KMS-11 (cell line): Measurements from ENCODE around the gene DHRS2.

ENCODE experiments used
- H2AFZ ChIP-seq: fragments of 200-600 bp; sonication (generic); 2 replicates; pipeline ENCODE4 v1.6.1; 2016; ENCODE audit warnings: antibody characterized with exemption, mixed run types, low read depth
- H3K27ac ChIP-seq: fragments of 200-600 bp; sonication (generic); 2 replicates; pipeline ENCODE4 v1.6.1; 2016; ENCODE audit warnings: mild to moderate bottlenecking, mixed run types
- H3K27me3 ChIP-seq: fragments of 200-600 bp; sonication (generic); 2 replicates; pipeline ENCODE4 v1.6.1; 2017; ENCODE audit warnings: mild to moderate bottlenecking, low read depth, mixed run types, moderate library complexity; ENCODE audit not compliant: insufficient read depth
- H3K36me3 ChIP-seq: fragments of 200-600 bp; sonication (generic); 2 replicates; pipeline ENCODE4 v1.6.1; 2017; ENCODE audit warnings: mild to moderate bottlenecking, mixed run types; ENCODE audit not compliant: insufficient read depth
- H3K4me1 ChIP-seq: fragments of 200-600 bp; sonication (generic); 2 replicates; pipeline ENCODE4 v1.6.1; 2016; ENCODE audit warnings: mild to moderate bottlenecking, low read depth, mixed run types; ENCODE audit not compliant: poor library complexity, severe bottlenecking
- H3K4me2 ChIP-seq: fragments of 200-600 bp; sonication (generic); 2 replicates; pipeline ENCODE4 v1.7.0; 2016; ENCODE audit warnings: mild to moderate bottlenecking, mixed run types
- H3K4me3 ChIP-seq: fragments of 200-600 bp; sonication (generic); IDR thresholded peaks from 2 replicates; pipeline ENCODE4 v1.6.1; 2017; ENCODE audit warnings: low read depth, low read length, mixed read lengths; ENCODE audit not compliant: insufficient read depth
- H3K79me2 ChIP-seq: fragments of 200-600 bp; sonication (generic); 2 replicates; pipeline ENCODE4 v1.6.1; 2016; ENCODE audit warnings: low read depth, mixed run types; ENCODE audit not compliant: insufficient read depth
- H3K9ac ChIP-seq: fragments of 200-600 bp; sonication (generic); 2 replicates; pipeline ENCODE4 v1.6.1; 2016; ENCODE audit warnings: mild to moderate bottlenecking, mixed run types
- H4K20me1 ChIP-seq: fragments of 200-600 bp; sonication (generic); 2 replicates; pipeline ENCODE4 v1.6.1; 2016; ENCODE audit warnings: mild to moderate bottlenecking, mixed run types; ENCODE audit not compliant: insufficient read depth
- CTCF ChIP-seq: fragments of 200-600 bp; sonication (generic); conservative IDR thresholded peaks from 2 replicates; pipeline ENCODE4 v1.6.1; 2017; ENCODE audit warnings: low read depth, mild to moderate bottlenecking, antibody characterized with exemption, low read length, moderate library complexity, mixed read lengths

DHRS2 gene

GRCh38 chr14:23641180-23641914, 5.2 kb downstream of the DHRS2 start:
- no peak overlapping the region for H3K4me3 ChIP-seq
- H3K4me2 ChIP-seq = no peak overlapping the region
- no peak overlapping the region for H3K9ac ChIP-seq
- no peak overlapping the region for H3K27ac ChIP-seq
- H2AFZ ChIP-seq = no peak overlapping the region
- no peaks in the 10 kb centered on the region for H3K27me3 ChIP-seq
- H4K20me1 ChIP-seq = no peaks in the 10 kb centered on the region
- no peaks in the 10 kb centered on the region for H3K4me1 ChIP-seq
- TF ChIP-seq CTCF = no peak
- no peaks in the 10 kb centered on the region for H3K36me3 ChIP-seq
- no peaks in the 10 kb centered on the region for H3K79me2 ChIP-seq

DNA sequence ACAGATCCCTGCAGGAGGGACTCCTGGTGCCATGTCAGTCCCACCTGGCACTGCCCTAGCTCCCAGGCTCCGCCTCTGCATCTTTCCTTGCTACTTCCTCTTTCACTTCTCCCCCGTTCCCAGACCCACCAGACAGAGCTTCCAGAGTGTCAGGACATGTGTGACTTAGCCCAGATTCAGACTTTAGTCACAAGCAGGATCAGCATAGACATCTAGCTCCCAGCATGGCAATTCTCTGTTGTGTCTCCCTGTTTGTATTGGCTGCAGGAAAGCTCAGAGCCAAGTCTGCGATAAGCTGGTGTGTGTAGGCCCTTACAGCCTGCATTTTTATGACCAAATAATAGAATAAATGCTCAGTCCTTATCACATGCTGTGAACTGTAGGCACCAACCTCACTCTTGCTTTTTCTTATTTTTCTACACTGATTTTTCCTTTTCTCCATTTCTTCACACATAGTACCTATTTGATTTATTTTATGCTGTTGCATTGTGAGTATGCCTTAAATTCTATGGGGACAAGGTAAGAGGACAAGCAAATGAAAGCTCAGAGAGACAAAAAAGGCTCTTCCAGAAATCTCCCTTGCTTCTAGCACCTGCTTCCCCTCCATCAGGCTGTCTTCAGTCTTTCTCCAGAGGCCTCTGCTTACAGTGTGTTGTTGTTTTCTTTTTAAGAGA, 5.9 kb downstream of the DHRS2 start:
- no peaks in the 10 kb centered on the region for H3K36me3 ChIP-seq
- TF ChIP-seq CTCF = no peak
- no peaks in the 10 kb centered on the region for H4K20me1 ChIP-seq
- no peaks in the 10 kb centered on the region for H3K4me1 ChIP-seq
- H3K79me2 ChIP-seq = no peaks in the 10 kb centered on the region
- no peak overlapping the region for H3K27ac ChIP-seq
- no peaks in the 10 kb centered on the region for H3K27me3 ChIP-seq
- H3K4me2 ChIP-seq = no peak overlapping the region
- no peak overlapping the region for H3K9ac ChIP-seq
- H3K4me3 ChIP-seq = no peak overlapping the region
- H2AFZ ChIP-seq = no peak overlapping the region

DNA sequence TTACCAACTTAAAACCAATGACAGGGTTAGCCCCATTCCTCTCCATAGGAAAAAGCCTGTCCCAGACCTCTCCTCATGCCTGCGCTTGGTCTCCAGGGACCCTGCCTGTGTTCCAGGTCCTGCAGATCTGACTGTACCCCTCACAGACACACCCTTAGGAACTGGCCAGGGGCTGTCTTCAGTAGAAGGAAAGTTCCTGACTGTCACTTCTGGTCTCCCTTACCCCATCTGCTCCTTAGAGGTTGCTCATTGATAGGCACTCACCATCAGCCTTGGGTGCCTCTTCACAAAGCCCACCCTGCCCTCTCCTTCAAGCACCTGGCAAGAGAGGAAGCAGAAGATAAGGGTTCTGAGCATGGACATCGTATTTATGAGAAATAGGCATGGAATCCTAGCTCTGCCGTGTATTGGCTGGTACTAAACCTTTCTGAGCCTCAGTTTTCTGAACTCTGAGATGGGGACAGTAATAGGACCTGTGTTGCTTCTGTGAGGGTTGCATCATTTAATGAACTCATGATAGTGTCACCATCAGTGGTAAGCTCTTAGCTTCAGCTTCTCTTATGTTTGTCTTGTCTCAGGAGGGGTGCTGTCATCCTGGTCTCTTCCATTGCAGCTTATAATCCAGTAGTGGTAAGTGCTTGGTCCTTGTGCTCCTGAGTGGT, 7.5 kb downstream of the DHRS2 start:
- H3K79me2 ChIP-seq = no peaks in the 10 kb centered on the region
- no peaks in the 10 kb centered on the region for H4K20me1 ChIP-seq
- H2AFZ ChIP-seq = no peak overlapping the region
- H3K27me3 ChIP-seq = no peaks in the 10 kb centered on the region
- H3K4me3 ChIP-seq = no peak overlapping the region
- no peaks in the 10 kb centered on the region for H3K36me3 ChIP-seq
- no peak overlapping the region for H3K9ac ChIP-seq
- no peak overlapping the region for H3K4me2 ChIP-seq
- no peaks in the 10 kb centered on the region for H3K4me1 ChIP-seq
- no peak overlapping the region for H3K27ac ChIP-seq
- TF ChIP-seq CTCF = no peak

DNA sequence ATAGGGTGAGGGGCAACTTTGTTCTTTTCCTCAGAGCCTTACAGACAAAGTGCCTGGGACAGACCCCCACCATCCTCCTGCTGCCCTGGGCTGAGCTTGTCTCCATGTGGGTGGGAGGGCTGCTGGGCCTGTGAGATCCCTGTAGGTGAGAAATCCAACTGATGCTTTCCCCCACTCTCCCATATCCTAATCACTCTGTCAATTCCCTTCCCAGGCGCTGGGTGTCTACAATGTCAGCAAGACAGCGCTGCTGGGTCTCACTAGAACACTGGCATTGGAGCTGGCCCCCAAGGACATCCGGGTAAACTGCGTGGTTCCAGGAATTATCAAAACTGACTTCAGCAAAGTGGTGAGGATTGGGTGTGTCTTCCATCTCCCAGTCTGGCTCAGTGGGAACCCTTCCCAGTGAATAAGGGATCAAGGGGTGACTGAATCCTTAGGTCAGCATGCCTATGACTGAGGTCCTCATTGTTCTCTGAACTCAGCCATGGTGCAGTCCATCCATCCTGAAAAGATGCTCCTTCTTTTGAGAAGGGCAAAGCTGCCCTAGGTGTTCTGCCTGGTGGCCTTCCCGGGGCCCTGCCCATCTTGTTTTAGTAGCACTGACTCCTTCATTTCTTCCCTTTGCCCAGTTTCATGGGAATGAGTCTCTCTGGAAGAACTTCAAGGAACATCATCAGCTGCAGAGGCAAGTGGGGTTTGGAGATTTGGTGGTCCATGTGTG, 8.2 kb downstream of the DHRS2 start:
- no peak overlapping the region for H3K9ac ChIP-seq
- H4K20me1 ChIP-seq = no peaks in the 10 kb centered on the region
- H3K79me2 ChIP-seq = no peaks in the 10 kb centered on the region
- no peak for TF ChIP-seq CTCF
- H3K27me3 ChIP-seq = no peaks in the 10 kb centered on the region
- no peak overlapping the region for H3K4me2 ChIP-seq
- H3K4me1 ChIP-seq = no peaks in the 10 kb centered on the region
- H2AFZ ChIP-seq = no peak overlapping the region
- H3K27ac ChIP-seq = no peak overlapping the region
- no peak overlapping the region for H3K4me3 ChIP-seq
- no peaks in the 10 kb centered on the region for H3K36me3 ChIP-seq
